ENCODE data around the gene RIN1. TPM values are rescaled to one million over a fixed set of nuclear protein-coding genes. Genes with fewer than 3 reads are reported as not detected.

RIN1 gene
- total and polyA plus RNA-seq, 7 experiments from 2014 or later, result 1.4 to 22.9 (median 9.1) TPM

- H3K4me3 ChIP-seq (ENCODE audit: low read length), result no peak overlapping the region
- no peaks in the 10 kb centered on the region for H3K27me3 ChIP-seq (ENCODE audit: control insufficient read depth in 2 of 2, insufficient read depth in 2 of 2, low read length in 2 of 2)
- H3K4me3 Mint-ChIP-seq, result peak overlapping the region in 3 of 10 donors; percentile 21 to 34 (median 25)
- ChIA-PET POLR2A (interaction anchor here (1.1 to 4.4 kb wide), 2 partner anchors 17 to 64 kb away, joined by 3 to 28 read pairs; partner anchors contain the start of gene RAB1B), CTCF (interaction anchor here (0.6 to 1.5 kb wide), 5 partner anchors 13 to 104 kb away, joined by 3 to 5 read pairs (median 5); no protein-coding TSS in a partner anchor)
- H3K36me3 Mint-ChIP-seq, result no peaks in the 10 kb centered on the region
- DNase-seq, result no peak
- peaks cover 30 to 33% of the 10 kb centered on the region in 2 donors for H3K4me1 ChIP-seq (ENCODE audit: control insufficient read depth in 2 of 2, insufficient read depth in 2 of 2, low read length in 2 of 2)
- H3K36me3 ChIP-seq (ENCODE audit: control insufficient read depth in 2 of 3, insufficient read depth in 3 of 3, low read length in 3 of 3), result peaks cover 0 to 13% (median 0%) of the 10 kb centered on the region in 3 experiments
- intact Hi-C loops (cut with micrococcal nuclease), result loop anchor here (10.0 kb wide), 3 partner anchors 231 to 1199 kb away; partner anchors contain the start of genes AIP (in 1 of the 2), MALAT1 (in 1 of the 2) and SF3B2 (in 1 of the 2)
- H3K4me1 Mint-ChIP-seq, result peaks cover 23 to 58% (median 48%) of the 10 kb centered on the region in 7 donors
- peaks cover 0 to 3% (median 0%) of the 10 kb centered on the region in 11 donors for H3K9me3 Mint-ChIP-seq
- no peak overlapping the region for H3K27ac ChIP-seq (ENCODE audit: low read depth, low read length)
- ATAC-seq, result no peak
- H3K9me3 ChIP-seq (ENCODE audit: control insufficient read depth in 2 of 3, low read length in 3 of 3), result no peaks in the 10 kb centered on the region
- peaks cover 0 to 12% (median 0%) of the 10 kb centered on the region in 5 donors for H3K27me3 Mint-ChIP-seq
- H3K27ac Mint-ChIP-seq, result no peak overlapping the region
Observed at GRCh38 chr11:66285250-66285947, 50.8 kb downstream of the RIN1 start.

GRCh38 chr11:66284526-66285078, 51.6 kb downstream of the RIN1 start:
- no peak for ATAC-seq
- Histone ChIP-seq H3K36me3 (ENCODE audit: control insufficient read depth in 2 of 3, insufficient read depth in 3 of 3, low read length in 3 of 3) (peaks cover 0 to 13% (median 0%) of the 10 kb centered on the region in 3 experiments), H3K27me3 (ENCODE audit: control insufficient read depth in 2 of 2, insufficient read depth in 2 of 2, low read length in 2 of 2) (no peaks in the 10 kb centered on the region), H3K9me3 (ENCODE audit: control insufficient read depth in 2 of 3, low read length in 3 of 3) (no peaks in the 10 kb centered on the region), H3K4me3 (ENCODE audit: low read length) (no peak overlapping the region), H3K27ac (ENCODE audit: low read depth, low read length) (no peak overlapping the region), H3K4me1 (ENCODE audit: control insufficient read depth in 2 of 2, insufficient read depth in 2 of 2, low read length in 2 of 2) (peaks cover 23 to 27% of the 10 kb centered on the region in 2 donors)
- Mint-ChIP-seq H3K27me3 (peaks cover 0 to 9% (median 0%) of the 10 kb centered on the region in 5 donors), H3K36me3 (peaks cover 0 to under 1% (median 0%) of the 10 kb centered on the region in 5 donors), H3K4me1 (peaks cover 18 to 51% (median 41%) of the 10 kb centered on the region in 7 donors), H3K4me3 (no peak overlapping the region), H3K9me3 (peaks cover 0 to 3% (median 0%) of the 10 kb centered on the region in 11 donors), H3K27ac (peak overlapping the region in 2 of 9 donors; percentile 5 to 46)
- CTCF ChIA-PET, result interaction anchor here (1.0 to 1.5 kb wide), 3 partner anchors 18 to 27 kb away, joined by 3 to 5 read pairs (median 3); no protein-coding TSS in a partner anchor
- POLR2A ChIA-PET, result interaction anchor here (1.1 kb wide), 2 partner anchors 28 to 63 kb away, joined by 3 read pairs; no protein-coding TSS in a partner anchor
- intact Hi-C loops (cut with micrococcal nuclease), result loop anchor here (10.0 kb wide), 3 partner anchors 230 to 1200 kb away; partner anchors contain the start of genes AIP (in 1 of the 2), MALAT1 (in 1 of the 2) and SF3B2 (in 1 of the 2)
- no peak for DNase-seq

- Histone ChIP-seq H3K36me3 (ENCODE audit: control insufficient read depth in 2 of 3, insufficient read depth in 3 of 3, low read length in 3 of 3) (peaks cover 0 to 13% (median 0%) of the 10 kb centered on the region in 3 experiments), H3K4me1 (ENCODE audit: control insufficient read depth in 2 of 2, insufficient read depth in 2 of 2, low read length in 2 of 2) (peaks cover 24 to 28% of the 10 kb centered on the region in 2 donors), H3K4me3 (ENCODE audit: low read length) (no peak overlapping the region), H3K27ac (ENCODE audit: low read depth, low read length) (no peak overlapping the region), H3K27me3 (ENCODE audit: control insufficient read depth in 2 of 2, insufficient read depth in 2 of 2, low read length in 2 of 2) (no peaks in the 10 kb centered on the region), H3K9me3 (ENCODE audit: control insufficient read depth in 2 of 3, low read length in 3 of 3) (no peaks in the 10 kb centered on the region)
- Mint-ChIP-seq H3K27me3 (peaks cover 0 to 14% (median 0%) of the 10 kb centered on the region in 5 donors), H3K36me3 (peaks cover 0 to 2% (median 0%) of the 10 kb centered on the region in 5 donors), H3K27ac (peak overlapping the region in 5 of 9 donors; percentile 17 to 85 (median 76)), H3K4me1 (peaks cover 18 to 51% (median 39%) of the 10 kb centered on the region in 7 donors), H3K9me3 (peaks cover 0 to 3% (median 0%) of the 10 kb centered on the region in 11 donors), H3K4me3 (no peak overlapping the region)
- ChIA-PET CTCF (interaction anchor here (0.8 to 2.8 kb wide), 5 partner anchors 15 to 60 kb away, joined by 3 to 25 read pairs (median 5); partner anchors contain the start of gene RAB1B), POLR2A (interaction anchor here (0.9 to 6.8 kb wide), 3 partner anchors 8 to 29 kb away, joined by 3 to 56 read pairs (median 5); partner anchors contain the start of genes RAB1B and TMEM151A)
- ATAC-seq (no peak), DNase-seq (no peak)
- intact Hi-C loops (cut with micrococcal nuclease), result loop anchor here (10.0 kb wide), 3 partner anchors 229 to 1201 kb away; partner anchors contain the start of genes AIP (in 1 of the 2), MALAT1 (in 1 of the 2) and SF3B2 (in 1 of the 2)
Observed at GRCh38 chr11:66283461-66284105, 52.7 kb downstream of the RIN1 start.

- no peaks in the 10 kb centered on the region for H3K27me3 ChIP-seq (ENCODE audit: control insufficient read depth in 2 of 2, insufficient read depth in 2 of 2, low read length in 2 of 2)
- POLR2A ChIA-PET, result interaction anchor here (0.7 to 6.8 kb wide), 7 partner anchors 8 to 146 kb away, joined by 3 to 56 read pairs (median 5); partner anchors contain the start of genes BRMS1, RAB1B and TMEM151A
- peak overlapping the region; percentile 27 for H3K27ac ChIP-seq (ENCODE audit: low read depth, low read length)
- DNase-seq, result peak; percentile 96 to 100 (median 99)
- Mint-ChIP-seq H3K36me3 (peaks cover 0 to 2% (median 0%) of the 10 kb centered on the region in 5 donors), H3K4me1 (peaks cover 18 to 52% (median 37%) of the 10 kb centered on the region in 7 donors), H3K27ac (peak overlapping the region; percentile 68 to 93 (median 85)), H3K9me3 (peaks cover 0 to 3% (median 0%) of the 10 kb centered on the region in 11 donors), H3K27me3 (peaks cover 0 to 14% (median 0%) of the 10 kb centered on the region in 5 donors), H3K4me3 (peak overlapping the region in 9 of 10 donors; percentile 16 to 72 (median 59))
- peaks cover 0 to 13% (median 0%) of the 10 kb centered on the region in 3 experiments for H3K36me3 ChIP-seq (ENCODE audit: control insufficient read depth in 2 of 3, insufficient read depth in 3 of 3, low read length in 3 of 3)
- peaks cover 16 to 21% of the 10 kb centered on the region in 2 donors for H3K4me1 ChIP-seq (ENCODE audit: control insufficient read depth in 2 of 2, insufficient read depth in 2 of 2, low read length in 2 of 2)
- ATAC-seq, result peak; percentile 94
- H3K4me3 ChIP-seq (ENCODE audit: low read length), result no peak overlapping the region
- CTCF ChIA-PET, result interaction anchor here (0.8 to 2.8 kb wide), 7 partner anchors 14 to 214 kb away, joined by 3 to 25 read pairs (median 7); partner anchors contain the start of gene RAB1B
- H3K9me3 ChIP-seq (ENCODE audit: control insufficient read depth in 2 of 3, low read length in 3 of 3), result no peaks in the 10 kb centered on the region
- intact Hi-C loops (cut with micrococcal nuclease), result loop anchor here (1.0 to 10.0 kb wide), 6 partner anchors 14 to 1202 kb away; partner anchors contain the start of genes RAB1B (in 2 of the 2), AIP (in 1 of the 2), MALAT1 (in 1 of the 2) and SF3B2 (in 1 of the 2)
Observed at GRCh38 chr11:66282468-66283455, 53.5 kb downstream of the RIN1 start.
